GM10248 (cell line): ENCODE data around the gene ACAN.

ENCODE experiments used
- CTCF ChIA-PET: fragments of 300-600 bp; sonication (Branson Sonifier 250); formaldehyde crosslinking; extraction: SDS; loops from one replicate; lab custom pipeline; 2021; ENCODE audit warnings: antibody characterized with exemption; lab: Yijun Ruan, JAX
- POLR2A ChIA-PET: fragments of 350-650 bp; sonication (Branson Sonifier 250); formaldehyde crosslinking; extraction: SDS; loops from one replicate; lab custom pipeline; 2020; ENCODE audit warnings: antibody characterized with exemption; lab: Yijun Ruan, JAX
- DNase-seq: peaks from one replicate; pipeline ENCODE4 v3.0.0; 2012; ENCODE audit errors: extremely low spot score
- TF ChIP-seq, protein P1 (sequence below): IDR thresholded peaks from 2 replicates; pipeline ENCODE4 v1.5.1; 2012; ENCODE audit warnings: mild to moderate bottlenecking, low read depth; ENCODE audit errors: extremely low read depth, missing control alignments, control extremely low read depth

Gene ACAN

GRCh38 chr15:88905576-88905975 lies 102.3 kb downstream of the ACAN start:
- ChIA-PET POLR2A (no interaction called here), CTCF (interaction anchor here (1.1 to 3.6 kb wide), 38 partner anchors 9 to 395 kb away, joined by 3 to 29 read pairs (median 6); partner anchors contain the start of genes HAPLN3, ISG20 and MFGE8)
- TF ChIP-seq, protein P1, sequence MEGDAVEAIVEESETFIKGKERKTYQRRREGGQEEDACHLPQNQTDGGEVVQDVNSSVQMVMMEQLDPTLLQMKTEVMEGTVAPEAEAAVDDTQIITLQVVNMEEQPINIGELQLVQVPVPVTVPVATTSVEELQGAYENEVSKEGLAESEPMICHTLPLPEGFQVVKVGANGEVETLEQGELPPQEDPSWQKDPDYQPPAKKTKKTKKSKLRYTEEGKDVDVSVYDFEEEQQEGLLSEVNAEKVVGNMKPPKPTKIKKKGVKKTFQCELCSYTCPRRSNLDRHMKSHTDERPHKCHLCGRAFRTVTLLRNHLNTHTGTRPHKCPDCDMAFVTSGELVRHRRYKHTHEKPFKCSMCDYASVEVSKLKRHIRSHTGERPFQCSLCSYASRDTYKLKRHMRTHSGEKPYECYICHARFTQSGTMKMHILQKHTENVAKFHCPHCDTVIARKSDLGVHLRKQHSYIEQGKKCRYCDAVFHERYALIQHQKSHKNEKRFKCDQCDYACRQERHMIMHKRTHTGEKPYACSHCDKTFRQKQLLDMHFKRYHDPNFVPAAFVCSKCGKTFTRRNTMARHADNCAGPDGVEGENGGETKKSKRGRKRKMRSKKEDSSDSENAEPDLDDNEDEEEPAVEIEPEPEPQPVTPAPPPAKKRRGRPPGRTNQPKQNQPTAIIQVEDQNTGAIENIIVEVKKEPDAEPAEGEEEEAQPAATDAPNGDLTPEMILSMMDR: no peak
- DNase-seq: no peak

DNA sequence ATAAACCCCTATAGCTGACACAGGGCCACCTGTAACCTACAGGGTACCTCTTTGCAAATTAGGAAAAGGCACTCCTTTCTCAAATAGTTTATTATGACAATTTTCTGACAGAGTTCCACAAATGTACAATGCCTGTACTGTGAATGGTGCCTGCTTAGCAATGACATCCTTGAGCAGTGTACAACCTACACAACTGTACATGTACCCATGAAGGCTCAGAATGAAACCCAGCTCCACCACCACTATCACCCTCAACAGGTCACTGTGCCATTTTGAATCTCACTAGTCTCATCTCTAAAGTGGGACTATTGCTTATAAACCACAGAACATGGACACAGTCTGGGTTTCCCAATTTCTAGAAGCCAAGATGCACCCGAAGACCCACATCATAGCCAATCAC lies 102.9 kb downstream of the ACAN start:
- ChIA-PET CTCF (interaction anchor here (1.1 to 3.6 kb wide), 13 partner anchors 9 to 272 kb away, joined by 5 to 29 read pairs (median 10); partner anchors contain the start of genes HAPLN3 and MFGE8), POLR2A (no interaction called here)

DNA sequence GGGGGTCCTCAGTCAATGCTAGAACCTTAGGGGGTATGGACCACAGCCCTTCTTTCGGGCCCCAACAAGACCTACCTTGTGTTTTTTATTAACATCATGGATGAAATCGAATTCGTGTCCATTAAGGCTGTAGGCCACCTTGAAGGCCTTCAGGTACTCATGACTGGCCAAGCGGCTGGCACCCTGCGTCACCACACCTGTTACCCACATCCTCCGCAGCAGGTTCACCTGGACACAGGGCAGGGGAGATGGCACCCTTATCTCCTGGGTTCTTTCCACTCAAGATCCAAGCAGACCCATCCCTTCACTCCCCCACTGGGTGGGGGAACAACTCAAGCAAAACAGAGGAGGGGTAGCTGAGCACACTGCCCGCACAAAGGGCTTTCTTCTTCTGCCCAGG lies 103.3 kb downstream of the ACAN start:
- TF ChIP-seq, protein P1: no peak
- ChIA-PET POLR2A (no interaction called here), CTCF (interaction anchor here (1.6 to 3.6 kb wide), 5 partner anchors 8 to 271 kb away, joined by 5 to 28 read pairs (median 16); partner anchors contain the start of genes HAPLN3 and MFGE8)
- no peak for DNase-seq

More for the DNA sequence above, 102.9 kb downstream of the ACAN start:
- DNase-seq: no peak
- TF ChIP-seq, protein P1: no peak

DNA sequence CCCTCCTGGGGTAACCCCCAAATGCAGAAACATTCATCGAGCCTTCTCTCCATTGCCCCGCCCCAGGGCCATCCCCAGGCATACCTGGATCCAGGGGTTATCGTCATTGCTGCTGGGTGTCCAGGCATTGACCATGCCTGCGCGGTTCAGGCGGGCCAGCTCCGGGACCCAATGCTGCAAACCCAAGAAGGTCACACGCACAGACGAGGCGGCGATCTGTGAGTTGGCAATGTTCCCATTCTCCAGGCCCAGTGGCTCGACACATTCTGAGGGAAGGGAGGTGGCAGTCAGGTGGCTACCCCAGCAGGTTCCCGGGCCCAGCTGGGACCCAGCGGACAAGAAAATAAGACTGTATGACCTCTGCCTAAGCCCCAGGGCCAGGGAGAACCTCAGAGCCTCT lies 103.9 kb downstream of the ACAN start:
- ChIA-PET CTCF (no interaction called here), POLR2A (no interaction called here)
- DNase-seq: no peak
- TF ChIP-seq, protein P1: no peak

- DNase-seq: peak; percentile 5
- CTCF ChIA-PET: interaction anchor here (1.5 to 1.9 kb wide), 2 partner anchors 8 to 270 kb away, joined by 4 read pairs; no protein-coding TSS in a partner anchor
Measured at GRCh38 chr15:88908123-88908522, 104.9 kb downstream of the ACAN start.

DNA sequence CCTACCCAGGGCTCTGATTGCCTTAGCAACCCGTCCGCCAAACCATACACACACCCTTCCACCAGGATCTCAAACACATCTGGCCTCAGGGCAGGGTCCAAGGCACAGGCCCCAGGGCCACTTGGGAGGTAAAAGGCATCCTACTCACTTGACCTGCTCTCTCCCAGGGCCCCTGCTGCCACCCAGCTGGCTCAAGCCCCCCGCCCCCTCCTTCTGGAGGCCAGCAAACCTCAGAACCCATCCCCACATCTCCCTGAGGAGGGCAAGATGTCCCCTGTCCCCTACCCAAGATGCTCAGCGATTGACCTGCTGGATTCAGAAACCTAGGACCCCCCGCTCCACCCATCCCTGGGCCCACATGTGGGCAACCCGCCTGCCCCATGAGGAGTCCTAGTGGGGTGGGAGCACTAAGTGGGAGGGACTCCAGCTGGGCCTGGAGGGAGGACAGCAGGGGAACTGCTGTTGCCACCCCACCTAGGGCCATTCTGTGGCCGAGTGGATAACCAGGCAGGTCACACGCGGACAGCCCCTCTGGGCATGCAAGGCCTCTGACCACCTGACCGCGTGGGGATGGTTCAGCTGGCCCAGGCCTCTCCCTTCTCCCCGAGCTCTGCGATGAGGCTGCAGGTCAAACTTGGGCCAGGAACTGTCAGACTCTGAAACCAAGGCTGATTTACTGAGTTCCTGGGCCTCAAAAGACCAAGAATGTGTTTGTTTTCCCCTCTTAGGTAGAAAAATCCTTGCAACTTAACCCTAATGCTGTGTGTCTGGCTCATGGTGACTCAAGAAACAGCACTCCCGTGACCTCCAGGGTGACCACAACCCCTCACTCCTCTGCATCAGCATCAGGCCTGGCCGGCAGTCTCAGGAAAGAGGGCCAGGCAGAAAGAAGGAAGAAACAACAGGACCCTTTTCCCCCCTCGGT lies 105.7 kb downstream of the ACAN start:
- ChIA-PET POLR2A (no interaction called here), CTCF (interaction anchor here (1.5 to 1.9 kb wide), 2 partner anchors 9 to 269 kb away, joined by 4 read pairs; no protein-coding TSS in a partner anchor)
- peak; percentile 6 for DNase-seq
- TF ChIP-seq, protein P1: no peak

More at GRCh38 chr15:88908123-88908522, 104.9 kb downstream of the ACAN start:
- TF ChIP-seq, protein P1: no peak
- POLR2A ChIA-PET: no interaction called here
